ENCODE measurements around the gene ZNF680.
"Not testable (repeated sequence)": the region's sequence is repeated elsewhere in the genome, so short reads cannot be mapped to it uniquely, and the experiment has no call there.

ZNF680 gene

DNA sequence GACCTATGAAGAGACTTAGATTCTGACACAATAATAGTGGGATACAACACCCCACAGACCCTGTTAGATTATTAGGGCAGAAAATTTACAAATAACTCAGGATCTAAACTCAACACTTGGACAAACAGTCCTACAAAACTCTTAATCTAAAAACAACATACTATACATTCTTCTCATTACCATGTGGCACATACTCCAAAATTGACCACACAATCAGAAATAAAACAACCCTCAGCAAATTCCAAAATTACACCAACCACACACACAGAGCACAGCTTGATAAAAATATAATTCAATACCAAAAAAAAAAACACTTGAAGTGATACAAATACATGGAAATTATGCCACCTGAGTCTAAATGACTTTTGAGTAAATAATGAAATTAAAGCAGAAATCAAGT is 7.8 kb downstream of the ZNF680 start:
- no peak for DNase-seq

DNA sequence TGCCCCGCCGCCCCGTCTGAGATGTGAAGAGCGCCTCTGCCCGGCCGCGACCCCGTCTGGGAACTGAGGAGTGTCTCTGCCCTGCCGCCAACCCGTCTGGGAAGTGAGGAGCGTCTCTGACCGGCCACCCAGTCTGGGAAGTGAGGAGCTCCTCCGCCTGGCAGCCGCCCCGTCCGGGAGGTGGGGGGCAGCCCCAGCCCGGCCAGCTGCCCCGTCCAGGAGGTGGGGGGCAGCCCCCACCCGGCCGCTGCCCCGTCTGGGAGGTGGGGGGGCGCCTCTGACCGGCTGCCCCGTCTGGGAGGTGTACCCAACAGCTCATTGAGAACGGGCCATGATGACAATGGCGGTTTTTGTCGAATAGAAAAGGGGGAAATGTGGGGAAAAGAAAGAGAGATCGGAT is 8.7 kb downstream of the ZNF680 start:
- DNase-seq: not testable (repeated sequence)

DNA sequence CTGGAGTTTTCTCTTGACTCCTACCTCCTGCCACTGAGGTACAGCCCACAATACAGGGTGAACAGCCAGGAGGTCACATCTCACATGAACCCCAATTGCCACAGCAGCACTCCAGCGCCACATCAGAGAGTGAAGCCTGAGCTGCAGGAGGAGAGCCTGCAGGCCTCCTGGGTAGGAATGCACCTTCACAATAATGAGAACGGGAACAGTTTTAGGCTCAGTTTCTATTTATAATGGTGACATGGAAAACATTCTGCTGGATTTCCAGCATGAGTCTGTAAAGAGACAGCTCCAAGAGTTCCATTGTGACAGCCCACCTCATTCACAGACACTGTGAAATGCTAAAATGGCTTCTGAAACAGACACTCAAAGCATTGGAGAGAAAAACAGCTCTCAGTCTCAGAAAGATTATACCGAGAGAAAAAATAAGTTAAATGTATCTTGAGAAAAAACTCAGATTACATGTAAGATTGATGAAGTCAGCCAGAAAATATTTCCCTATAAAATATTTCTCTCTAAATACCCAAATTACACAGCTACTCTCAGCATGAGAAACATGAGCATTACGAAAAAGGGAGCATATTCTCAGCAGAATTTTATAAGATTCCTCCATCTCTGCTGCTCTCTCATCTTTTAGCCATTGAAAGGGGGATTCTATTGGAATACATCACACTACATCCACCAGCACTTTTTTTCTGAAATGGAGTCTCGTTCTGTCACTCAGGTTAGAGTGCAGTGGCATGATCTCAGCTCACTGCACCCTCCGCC is 11.3 kb downstream of the ZNF680 start:
- DNase-seq: no peak

DNA sequence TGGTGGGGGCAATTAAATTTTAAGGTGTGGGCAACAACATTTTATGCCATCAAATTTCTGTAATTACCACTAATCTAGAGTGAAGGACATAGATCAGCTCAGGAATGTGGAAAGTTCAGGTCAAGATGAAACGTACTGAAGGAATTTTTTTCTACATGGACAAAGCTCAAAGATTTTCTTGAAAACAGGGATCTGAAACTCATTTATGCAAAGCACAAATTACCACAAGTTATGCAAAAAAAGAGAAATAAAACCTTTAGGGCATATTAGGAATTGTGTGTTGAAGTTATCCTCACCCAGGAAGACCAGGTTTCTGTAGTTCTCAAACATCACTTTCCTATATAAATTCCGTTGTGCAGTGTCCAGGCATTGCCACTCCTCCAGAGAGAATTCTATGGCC is 18.9 kb downstream of the ZNF680 start:
- DNase-seq: no peak

GRCh38 chr7:64541438-64542359 is 21.2 kb downstream of the ZNF680 start:
- no peak for DNase-seq

DNA sequence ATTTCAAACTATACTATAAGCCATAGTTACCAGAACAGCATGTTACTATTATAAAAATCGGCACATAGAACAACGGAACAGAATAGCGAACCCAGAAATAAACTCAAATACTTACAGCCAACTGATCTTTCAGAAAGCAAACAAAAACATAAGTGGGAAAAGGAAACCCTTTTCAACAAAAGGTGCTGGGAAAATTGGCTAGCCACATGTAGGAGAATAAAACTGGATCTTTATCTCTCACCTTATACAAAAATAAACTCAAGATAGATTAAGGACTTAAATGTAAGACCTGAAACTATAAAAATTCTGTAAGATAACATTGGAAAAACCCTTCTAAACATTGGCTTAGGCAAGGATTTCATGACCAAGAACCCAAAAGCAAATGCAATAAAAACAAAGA is 29.1 kb downstream of the ZNF680 start:
- DNase-seq: no peak

DNA sequence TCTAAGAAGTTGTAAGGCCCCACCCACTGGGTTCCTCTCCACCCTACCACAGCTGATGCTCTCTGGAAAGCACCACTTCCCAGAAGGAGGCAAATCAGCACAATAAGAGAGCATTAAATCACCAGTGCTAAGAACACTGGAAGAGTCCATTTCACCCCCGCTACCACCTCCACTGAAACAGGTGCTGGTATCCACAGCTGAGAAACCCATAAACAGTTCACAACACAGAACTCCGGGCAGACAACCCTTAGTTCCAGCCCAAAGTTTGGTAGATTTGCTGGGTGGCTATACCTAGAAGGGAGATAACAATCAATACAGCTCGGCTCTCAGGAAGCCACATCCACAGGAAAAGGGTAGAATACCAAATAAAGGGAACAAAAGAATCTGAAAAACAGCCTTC is 34.1 kb downstream of the ZNF680 start:
- no peak for DNase-seq

DNA sequence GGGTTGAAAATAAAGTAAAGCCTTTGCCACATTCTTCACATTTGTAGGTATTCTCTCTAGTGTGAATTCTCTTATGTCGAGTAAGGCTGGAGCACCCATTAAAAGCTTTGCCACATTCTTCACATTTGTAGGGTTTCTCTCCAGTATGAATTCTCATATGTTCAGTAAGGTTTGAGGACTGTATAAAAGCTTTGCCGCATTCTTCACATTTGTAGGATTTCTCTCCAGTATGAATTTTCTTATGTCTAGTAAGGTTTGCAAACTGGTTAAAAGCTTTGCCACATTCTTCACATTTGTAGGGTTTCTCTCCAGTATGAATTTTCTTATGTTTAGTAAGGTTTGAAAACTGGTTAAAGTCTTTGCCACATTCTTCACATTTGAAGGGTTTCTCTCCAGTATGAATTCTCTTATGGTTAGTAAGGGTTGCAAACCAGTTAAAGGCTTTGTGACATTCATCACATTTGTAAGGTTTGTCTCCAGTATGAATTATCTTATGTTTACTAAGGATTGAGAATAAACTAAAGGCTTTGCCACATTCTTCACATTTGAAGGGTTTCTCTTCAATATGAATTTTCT is 41.4 kb downstream of the ZNF680 start:
- DNase-seq: no peak

- no peak for DNase-seq
Measured at GRCh38 chr7:64516451-64516850, 46.4 kb downstream of the ZNF680 start.

DNA sequence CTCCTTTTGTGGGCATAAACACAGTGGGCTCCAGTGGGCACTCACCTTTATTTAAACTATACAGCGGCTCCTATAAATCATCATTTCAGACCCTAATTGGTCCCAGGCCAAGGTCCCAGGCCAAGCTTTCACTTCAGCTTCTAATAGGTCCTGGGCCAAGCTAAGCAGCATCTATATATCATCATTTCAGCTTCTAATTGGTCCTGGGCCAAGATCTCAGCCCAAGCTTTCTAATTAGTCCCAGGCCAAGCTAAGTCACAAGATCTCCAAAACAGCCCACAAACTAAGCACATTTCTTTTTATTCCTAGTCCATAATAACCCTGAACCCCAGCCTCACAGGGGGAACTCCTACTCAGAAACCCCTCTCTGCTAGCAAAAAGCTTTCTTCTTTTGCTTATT is 47.1 kb downstream of the ZNF680 start:
- DNase-seq: no peak

- DNase-seq: no peak
Measured at GRCh38 chr7:64515330-64515729, 47.5 kb downstream of the ZNF680 start.

GRCh38 chr7:64509583-64509982 is 53.3 kb downstream of the ZNF680 start:
- DNase-seq: no peak

GRCh38 chr7:64504581-64505120 is 58.2 kb downstream of the ZNF680 start:
- no peak for DNase-seq

DNA sequence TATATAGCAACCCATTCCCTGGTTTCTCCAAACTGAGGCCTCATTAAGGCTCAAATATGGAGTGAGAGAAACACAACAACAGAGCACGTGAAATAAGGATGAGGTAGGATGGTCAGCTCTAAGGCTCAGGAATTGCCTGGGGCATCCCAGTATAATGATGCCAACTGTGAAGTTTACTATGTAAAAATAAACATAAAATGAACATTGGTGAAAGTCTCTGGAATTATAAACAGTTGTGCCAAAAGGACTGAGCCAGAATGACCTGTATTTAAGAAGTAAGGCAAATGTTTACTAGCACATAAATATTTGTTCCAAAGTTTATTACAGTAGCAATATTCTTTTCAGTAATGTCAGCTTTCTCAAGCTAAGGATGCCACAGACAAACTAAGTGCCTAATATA is 64.6 kb downstream of the ZNF680 start:
- no peak for DNase-seq

DNA sequence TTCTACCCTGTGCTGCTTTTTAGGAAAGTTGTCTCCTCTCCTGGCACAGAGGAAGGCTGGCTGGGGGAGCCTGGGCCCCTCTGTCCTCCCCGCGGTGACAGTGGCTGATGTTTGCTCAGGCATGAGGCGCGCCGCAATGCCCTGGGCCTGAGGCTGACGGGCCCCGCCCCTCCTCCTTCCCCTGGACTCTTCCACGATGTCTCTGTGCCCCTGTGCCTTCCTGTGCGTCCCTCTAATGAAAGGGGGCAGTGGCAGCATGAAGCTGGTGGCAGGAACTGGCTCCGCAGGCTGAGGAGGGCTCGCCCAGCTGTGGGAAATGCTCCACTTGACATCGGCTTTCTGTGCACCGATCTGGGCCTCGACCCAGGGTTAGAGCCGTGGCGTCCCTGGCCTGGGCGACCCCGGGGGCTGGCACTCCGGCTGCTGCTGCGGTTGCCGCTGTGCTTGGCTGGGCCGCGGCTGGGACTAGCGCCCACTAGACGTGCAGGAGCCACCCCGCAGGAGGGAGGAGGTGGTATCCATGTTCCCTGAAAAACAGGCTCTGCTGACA is 67.9 kb downstream of the ZNF680 start:
- no peak for DNase-seq

DNA sequence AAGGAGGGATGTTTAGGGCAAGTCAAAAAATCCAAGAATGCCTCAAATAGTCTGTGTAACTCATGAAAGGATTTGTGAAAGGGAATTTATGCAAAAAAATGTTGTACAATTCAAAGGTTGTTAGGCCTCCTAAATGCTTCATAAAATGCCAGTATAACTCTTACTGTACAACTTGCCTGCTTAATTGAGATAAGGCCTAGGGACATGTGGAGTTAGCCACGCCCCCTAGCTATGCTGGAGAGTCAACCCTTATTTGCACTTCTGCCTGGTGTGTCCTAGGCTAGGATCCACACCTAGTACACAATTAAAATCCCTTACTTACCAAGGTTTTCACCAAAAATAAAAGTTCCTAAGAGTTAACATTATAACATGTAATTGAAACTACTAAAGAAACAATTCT is 77.2 kb downstream of the ZNF680 start:
- DNase-seq: no peak
